ENCODE data around the gene HRH2. TPM values are rescaled to one million over a fixed set of nuclear protein-coding genes. Genes with fewer than 3 reads are reported as not detected.

The HRH2 gene
- total and polyA plus RNA-seq, 3 donors from 2014 or later = 0.47 to 1.4 (median 1.3) TPM

DNA sequence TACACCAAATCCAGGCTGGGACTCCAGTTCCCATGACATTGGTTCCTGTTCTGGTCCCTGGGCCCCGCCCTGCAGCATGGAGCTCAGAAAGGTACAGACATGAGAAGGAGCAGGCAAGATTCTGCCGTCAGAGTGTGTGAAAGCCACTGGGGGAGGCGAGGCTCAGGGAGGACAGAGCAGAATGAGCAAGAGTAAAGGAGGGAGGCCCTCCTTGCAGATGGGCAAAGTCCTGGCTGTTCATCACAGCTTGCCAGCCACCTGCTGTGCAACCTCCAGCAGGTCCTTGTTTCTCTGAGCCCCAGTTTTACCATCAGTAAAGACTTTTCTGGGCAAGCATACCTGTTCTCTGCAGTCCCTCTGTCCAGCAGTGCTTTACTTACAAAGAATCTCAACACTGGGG is 73.3 kb downstream of the HRH2 start:
- Histone ChIP-seq H3K4me1 (no peaks in the 10 kb centered on the region), H3K9me3 (no peaks in the 10 kb centered on the region), H3K27ac (no peak overlapping the region), H3K27me3 (no peaks in the 10 kb centered on the region), H3K4me3 (no peak overlapping the region), H3K36me3 (ENCODE audit: low read depth, missing control alignments) (no peaks in the 10 kb centered on the region)
- TF ChIP-seq POLR2A (IDR thresholded peaks at IDR 0.05) = no peak
- TF ChIP-seq, protein P1, sequence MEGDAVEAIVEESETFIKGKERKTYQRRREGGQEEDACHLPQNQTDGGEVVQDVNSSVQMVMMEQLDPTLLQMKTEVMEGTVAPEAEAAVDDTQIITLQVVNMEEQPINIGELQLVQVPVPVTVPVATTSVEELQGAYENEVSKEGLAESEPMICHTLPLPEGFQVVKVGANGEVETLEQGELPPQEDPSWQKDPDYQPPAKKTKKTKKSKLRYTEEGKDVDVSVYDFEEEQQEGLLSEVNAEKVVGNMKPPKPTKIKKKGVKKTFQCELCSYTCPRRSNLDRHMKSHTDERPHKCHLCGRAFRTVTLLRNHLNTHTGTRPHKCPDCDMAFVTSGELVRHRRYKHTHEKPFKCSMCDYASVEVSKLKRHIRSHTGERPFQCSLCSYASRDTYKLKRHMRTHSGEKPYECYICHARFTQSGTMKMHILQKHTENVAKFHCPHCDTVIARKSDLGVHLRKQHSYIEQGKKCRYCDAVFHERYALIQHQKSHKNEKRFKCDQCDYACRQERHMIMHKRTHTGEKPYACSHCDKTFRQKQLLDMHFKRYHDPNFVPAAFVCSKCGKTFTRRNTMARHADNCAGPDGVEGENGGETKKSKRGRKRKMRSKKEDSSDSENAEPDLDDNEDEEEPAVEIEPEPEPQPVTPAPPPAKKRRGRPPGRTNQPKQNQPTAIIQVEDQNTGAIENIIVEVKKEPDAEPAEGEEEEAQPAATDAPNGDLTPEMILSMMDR (IDR thresholded peaks at IDR 0.05) = no peak
- intact Hi-C loops (cut with DNase I; ENCODE audit: low total_unique reads) = no loop called here
- 75 to 92% methylated on average over 3 of the region's 3 CpGs for WGBS, 2 donors
- DNase-seq = no peak

DNA sequence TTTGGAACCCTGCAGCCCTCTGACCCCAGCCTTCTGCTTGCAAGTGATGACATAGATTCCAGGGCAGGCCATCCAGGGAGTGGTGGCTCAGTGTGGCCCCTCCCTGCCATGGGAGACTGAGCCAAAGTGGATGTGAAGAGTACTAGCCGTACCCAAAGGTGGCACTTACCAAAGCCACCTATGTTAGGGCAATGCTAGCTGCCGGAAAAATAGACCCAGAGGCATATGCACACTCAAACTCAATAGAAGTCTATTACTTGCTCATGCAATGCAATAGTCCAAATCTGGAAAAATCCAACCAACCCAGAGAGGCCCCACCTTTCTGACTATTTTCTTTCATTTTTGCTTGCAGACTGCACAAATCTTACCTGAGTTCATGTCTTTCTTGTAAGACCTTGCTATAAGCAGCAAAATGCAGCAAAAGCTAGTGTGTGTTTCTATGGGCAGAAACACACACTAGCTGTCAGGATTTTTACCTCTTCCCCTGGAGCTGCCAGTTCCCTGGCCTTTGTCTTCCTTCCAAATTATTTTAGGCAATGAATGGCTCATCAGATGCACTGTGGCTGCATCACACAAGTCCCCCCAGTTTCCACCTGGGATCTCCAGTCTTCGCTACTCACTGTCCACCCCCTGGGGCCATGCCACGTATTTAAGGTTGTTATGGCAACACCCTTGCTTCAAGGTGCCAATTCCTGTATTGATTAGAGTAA is 74.0 kb downstream of the HRH2 start:
- Histone ChIP-seq H3K27me3 (no peaks in the 10 kb centered on the region), H3K27ac (no peak overlapping the region), H3K4me1 (no peaks in the 10 kb centered on the region), H3K4me3 (no peak overlapping the region), H3K36me3 (ENCODE audit: low read depth, missing control alignments) (no peaks in the 10 kb centered on the region), H3K9me3 (no peaks in the 10 kb centered on the region)
- WGBS, 2 donors = 73 to 87% methylated on average over 4 of the region's 4 CpGs
- no peak for DNase-seq
- intact Hi-C loops (cut with DNase I; ENCODE audit: low total_unique reads) = no loop called here
- TF ChIP-seq, protein P1 (IDR thresholded peaks at IDR 0.05) = no peak
- TF ChIP-seq POLR2A (IDR thresholded peaks at IDR 0.05) = no peak

DNA sequence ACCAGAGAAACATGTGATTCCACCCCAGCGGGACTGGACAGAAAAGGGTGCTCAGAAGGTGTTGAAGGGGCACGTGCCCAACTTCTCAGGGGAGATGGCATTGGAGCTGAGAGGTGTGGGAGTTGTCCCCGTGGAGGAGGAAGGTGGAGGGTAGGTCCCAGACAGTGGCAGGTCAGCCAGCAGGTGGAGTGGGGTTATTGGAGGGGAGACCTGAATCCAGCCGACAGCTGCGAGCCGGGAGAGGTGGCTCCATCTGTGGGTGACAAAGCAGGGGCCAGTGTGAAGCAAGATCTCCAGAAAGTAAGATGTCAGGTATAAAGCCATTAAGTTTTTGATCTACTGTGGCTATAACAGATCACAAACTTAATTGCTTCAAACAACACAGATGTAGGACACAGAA is 75.1 kb downstream of the HRH2 start:
- H3K4me1 ChIP-seq = no peaks in the 10 kb centered on the region
- no peak overlapping the region for H3K27ac ChIP-seq
- no peak for DNase-seq
- WGBS, 2 donors = 78 to 90% methylated on average over 6 of the region's 6 CpGs
- intact Hi-C loops (cut with DNase I; ENCODE audit: low total_unique reads) = no loop called here
- H3K27me3 ChIP-seq = no peaks in the 10 kb centered on the region
- no peaks in the 10 kb centered on the region for H3K36me3 ChIP-seq (ENCODE audit: low read depth, missing control alignments)
- H3K4me3 ChIP-seq = no peak overlapping the region
- TF ChIP-seq, protein P1 (IDR thresholded peaks at IDR 0.05) = no peak
- TF ChIP-seq POLR2A (IDR thresholded peaks at IDR 0.05) = no peak
- no peaks in the 10 kb centered on the region for H3K9me3 ChIP-seq

DNA sequence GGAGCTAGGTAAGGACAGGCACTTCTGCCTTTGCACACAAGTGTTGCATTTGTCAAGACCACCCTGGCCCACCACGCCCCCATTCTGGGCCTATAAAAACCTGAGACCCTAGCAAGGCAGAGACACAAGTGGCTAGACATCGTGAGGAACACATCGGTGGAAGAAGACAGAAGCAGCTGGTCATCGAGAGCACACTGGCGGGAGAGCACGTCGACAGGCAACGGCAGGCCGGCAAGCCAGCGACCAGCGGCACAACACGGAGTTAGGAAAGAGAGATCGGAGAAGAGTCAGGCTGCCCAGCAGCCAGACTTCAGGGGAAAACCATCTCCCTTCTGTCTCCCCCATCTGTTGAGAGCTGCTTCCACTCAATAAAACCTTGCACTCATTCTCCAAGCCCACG is 76.1 kb downstream of the HRH2 start:
- 89 to 91% methylated on average over 14 of the region's 14 CpGs for WGBS, 2 donors

More for the DNA sequence above, 76.1 kb downstream of the HRH2 start:
- Histone ChIP-seq H3K4me1 (no peaks in the 10 kb centered on the region), H3K4me3 (no peak overlapping the region), H3K27me3 (no peaks in the 10 kb centered on the region), H3K27ac (no peak overlapping the region), H3K36me3 (ENCODE audit: low read depth, missing control alignments) (no peaks in the 10 kb centered on the region), H3K9me3 (no peaks in the 10 kb centered on the region)
- TF ChIP-seq POLR2A (IDR thresholded peaks at IDR 0.05) = no peak
- TF ChIP-seq, protein P1 (IDR thresholded peaks at IDR 0.05) = no peak
- intact Hi-C loops (cut with DNase I; ENCODE audit: low total_unique reads) = no loop called here
- DNase-seq = no peak
